Measurements from ENCODE around the gene SORCS1. TPM values are rescaled to one million over a fixed set of nuclear protein-coding genes. Genes with fewer than 3 reads are reported as not detected.

SORCS1 gene
- polyA plus RNA-seq, 3 donors = 0.09 TPM; not detected in 2

DNA sequence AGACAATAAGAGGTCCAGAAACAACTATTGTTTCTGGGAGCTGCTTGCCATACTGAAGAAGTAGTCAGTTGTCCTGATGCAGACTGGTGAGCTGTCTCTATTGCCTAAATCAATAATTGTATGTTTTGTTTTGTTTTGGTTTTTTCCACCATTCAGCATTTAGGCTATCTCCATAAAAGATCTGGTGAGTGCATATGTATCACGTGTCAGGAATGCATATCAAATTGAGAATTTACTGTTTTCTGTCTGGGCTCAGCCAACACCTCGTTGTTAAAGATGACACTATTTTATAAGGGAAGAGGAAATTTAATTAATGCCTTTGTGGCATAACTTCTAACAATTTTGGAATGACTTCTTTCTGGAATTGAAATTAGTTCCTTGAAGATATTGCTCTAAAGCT, 66.2 kb downstream of the SORCS1 start:
- Mint-ChIP-seq H3K4me1 (no peaks in the 10 kb centered on the region), H3K27me3 (ENCODE audit: low read depth in 3 of 3) (peaks cover 0 to 4% (median 0%) of the 10 kb centered on the region in 3 donors), H3K36me3 (no peaks in the 10 kb centered on the region), H3K27ac (no peak overlapping the region), H3K4me3 (no peak overlapping the region), H3K9me3 (peaks cover 0 to 4% (median 2%) of the 10 kb centered on the region in 7 donors)
- TF ChIP-seq, protein P1, sequence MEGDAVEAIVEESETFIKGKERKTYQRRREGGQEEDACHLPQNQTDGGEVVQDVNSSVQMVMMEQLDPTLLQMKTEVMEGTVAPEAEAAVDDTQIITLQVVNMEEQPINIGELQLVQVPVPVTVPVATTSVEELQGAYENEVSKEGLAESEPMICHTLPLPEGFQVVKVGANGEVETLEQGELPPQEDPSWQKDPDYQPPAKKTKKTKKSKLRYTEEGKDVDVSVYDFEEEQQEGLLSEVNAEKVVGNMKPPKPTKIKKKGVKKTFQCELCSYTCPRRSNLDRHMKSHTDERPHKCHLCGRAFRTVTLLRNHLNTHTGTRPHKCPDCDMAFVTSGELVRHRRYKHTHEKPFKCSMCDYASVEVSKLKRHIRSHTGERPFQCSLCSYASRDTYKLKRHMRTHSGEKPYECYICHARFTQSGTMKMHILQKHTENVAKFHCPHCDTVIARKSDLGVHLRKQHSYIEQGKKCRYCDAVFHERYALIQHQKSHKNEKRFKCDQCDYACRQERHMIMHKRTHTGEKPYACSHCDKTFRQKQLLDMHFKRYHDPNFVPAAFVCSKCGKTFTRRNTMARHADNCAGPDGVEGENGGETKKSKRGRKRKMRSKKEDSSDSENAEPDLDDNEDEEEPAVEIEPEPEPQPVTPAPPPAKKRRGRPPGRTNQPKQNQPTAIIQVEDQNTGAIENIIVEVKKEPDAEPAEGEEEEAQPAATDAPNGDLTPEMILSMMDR (IDR thresholded peaks at IDR 0.05) = no peak
- Histone ChIP-seq H3K4me1 (ENCODE audit: control insufficient read depth in 1 of 2, insufficient read depth in 2 of 2, low read length in 2 of 2) (no peaks in the 10 kb centered on the region), H3K27ac (ENCODE audit: low read depth in 1 of 2, low read length in 2 of 2) (no peak overlapping the region), H2AFZ (ENCODE audit: insufficient read depth, low read depth, low read length, poor library complexity, severe bottlenecking) (no peak overlapping the region), H3K27me3 (ENCODE audit: control insufficient read depth in 2 of 2, insufficient read depth in 2 of 2, low read length in 2 of 2) (no peaks in the 10 kb centered on the region), H4K20me1 (ENCODE audit: insufficient read depth, low read length) (no peaks in the 10 kb centered on the region), H3K9ac (ENCODE audit: insufficient read depth, low read length, poor library complexity, severe bottlenecking) (no peak overlapping the region), H3K9me3 (replicated peaks in 1 of 2; ENCODE audit: control insufficient read depth in 1 of 2, insufficient read depth in 1 of 2, low read length in 2 of 2) (no peaks in the 10 kb centered on the region), H3K4me2 (replicated peaks; ENCODE audit: extremely low read depth, low read length, poor library complexity, severe bottlenecking) (no peak overlapping the region), H3K4me3 (replicated peaks in 1 of 3; ENCODE audit: low read depth in 2 of 3, low read length in 3 of 3) (no peak overlapping the region), H3K36me3 (replicated peaks in 1 of 2; ENCODE audit: control insufficient read depth in 1 of 2, insufficient read depth in 2 of 2, low read length in 2 of 2) (no peaks in the 10 kb centered on the region), H3K79me2 (ENCODE audit: insufficient read depth, low read length) (no peaks in the 10 kb centered on the region)
- no CpG with 5 or more reads among the region's 2 CpGs for WGBS (ENCODE audit: insufficient coverage)
- intact Hi-C loops (cut with micrococcal nuclease) = no loop called here
- DNase-seq = no peak

DNA sequence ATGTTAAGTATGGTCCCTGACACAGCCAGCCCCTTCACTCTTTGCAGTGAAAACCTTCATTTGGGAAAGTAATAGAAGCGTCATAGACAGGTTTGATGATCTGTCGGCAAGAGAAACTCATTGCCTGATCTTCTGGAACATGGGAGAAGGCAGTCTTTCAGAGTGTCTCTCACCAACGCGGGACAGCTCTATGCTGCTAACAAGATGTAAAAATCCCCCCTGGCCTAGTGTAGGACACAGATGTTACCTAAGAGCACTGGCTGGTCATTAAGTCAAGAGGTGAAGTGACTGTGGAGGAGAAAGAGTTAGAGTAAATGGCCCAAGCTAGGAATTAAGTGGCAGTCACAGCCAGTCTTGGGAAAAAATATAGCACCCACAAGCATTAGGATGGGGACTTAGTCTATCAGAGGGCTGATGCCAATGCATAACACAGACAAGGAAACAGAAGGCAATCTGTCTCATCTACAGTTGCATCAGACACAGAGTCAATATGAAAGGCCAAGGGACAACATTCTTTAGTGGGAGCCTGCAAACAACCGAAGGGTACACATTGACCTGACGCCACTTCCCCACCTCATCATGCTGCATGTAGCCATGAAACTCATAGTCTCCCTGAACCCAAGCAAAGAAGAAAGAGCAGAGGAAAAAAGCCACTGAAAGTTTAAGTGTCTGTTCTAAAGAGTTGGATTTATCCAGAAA, 69.5 kb downstream of the SORCS1 start:
- H3K9me3 ChIP-seq (replicated peaks in 1 of 2; ENCODE audit: control insufficient read depth in 1 of 2, insufficient read depth in 1 of 2, low read length in 2 of 2) = no peaks in the 10 kb centered on the region
- WGBS (ENCODE audit: insufficient coverage) = 90% methylated on average over 2 of the region's 6 CpGs
- H4K20me1 ChIP-seq (ENCODE audit: insufficient read depth, low read length) = no peaks in the 10 kb centered on the region
- TF ChIP-seq, protein P1 (IDR thresholded peaks at IDR 0.05) = no peak
- no peak overlapping the region for H3K4me3 Mint-ChIP-seq
- H2AFZ ChIP-seq (ENCODE audit: insufficient read depth, low read depth, low read length, poor library complexity, severe bottlenecking) = no peak overlapping the region
- H3K27ac ChIP-seq (ENCODE audit: low read depth in 1 of 2, low read length in 2 of 2) = no peak overlapping the region
- no peaks in the 10 kb centered on the region for H3K27me3 ChIP-seq (ENCODE audit: control insufficient read depth in 2 of 2, insufficient read depth in 2 of 2, low read length in 2 of 2)
- no peak overlapping the region for H3K4me2 ChIP-seq (replicated peaks; ENCODE audit: extremely low read depth, low read length, poor library complexity, severe bottlenecking)
- H3K4me1 Mint-ChIP-seq = no peaks in the 10 kb centered on the region
- H3K36me3 ChIP-seq (replicated peaks in 1 of 2; ENCODE audit: control insufficient read depth in 1 of 2, insufficient read depth in 2 of 2, low read length in 2 of 2) = no peaks in the 10 kb centered on the region
- peaks cover 0 to 4% (median 0%) of the 10 kb centered on the region in 3 donors for H3K27me3 Mint-ChIP-seq (ENCODE audit: low read depth in 3 of 3)
- H3K9me3 Mint-ChIP-seq = peaks cover 0 to 7% (median 2%) of the 10 kb centered on the region in 7 donors
- H3K4me1 ChIP-seq (ENCODE audit: control insufficient read depth in 1 of 2, insufficient read depth in 2 of 2, low read length in 2 of 2) = no peaks in the 10 kb centered on the region
- H3K9ac ChIP-seq (ENCODE audit: insufficient read depth, low read length, poor library complexity, severe bottlenecking) = no peak overlapping the region
- no peak overlapping the region for H3K4me3 ChIP-seq (replicated peaks in 1 of 3; ENCODE audit: low read depth in 2 of 3, low read length in 3 of 3)
- H3K79me2 ChIP-seq (ENCODE audit: insufficient read depth, low read length) = no peaks in the 10 kb centered on the region
- DNase-seq = no peak
- H3K27ac Mint-ChIP-seq = no peak overlapping the region
- H3K36me3 Mint-ChIP-seq = no peaks in the 10 kb centered on the region
- intact Hi-C loops (cut with micrococcal nuclease) = no loop called here

Data from CD14-positive monocyte (primary cell).